Stimulated activated CD4-positive, alpha-beta T cell treated with anti-CD3 and anti-CD28 coated beads, Interleukin-12 subunit alpha, Interleukin-12 subunit beta, amount 100 ng/mL, for 4 hours (primary cell): ENCODE results near the gene MFSD6.
"Not testable (repeated sequence)": the region's sequence is repeated elsewhere in the genome, so short reads cannot be mapped to it uniquely, and the experiment has no call there.

Experiments
- DNase-seq: peaks from one replicate; pipeline ENCODE4 v3.0.0-alpha.2; 2020

Gene MFSD6

DNA sequence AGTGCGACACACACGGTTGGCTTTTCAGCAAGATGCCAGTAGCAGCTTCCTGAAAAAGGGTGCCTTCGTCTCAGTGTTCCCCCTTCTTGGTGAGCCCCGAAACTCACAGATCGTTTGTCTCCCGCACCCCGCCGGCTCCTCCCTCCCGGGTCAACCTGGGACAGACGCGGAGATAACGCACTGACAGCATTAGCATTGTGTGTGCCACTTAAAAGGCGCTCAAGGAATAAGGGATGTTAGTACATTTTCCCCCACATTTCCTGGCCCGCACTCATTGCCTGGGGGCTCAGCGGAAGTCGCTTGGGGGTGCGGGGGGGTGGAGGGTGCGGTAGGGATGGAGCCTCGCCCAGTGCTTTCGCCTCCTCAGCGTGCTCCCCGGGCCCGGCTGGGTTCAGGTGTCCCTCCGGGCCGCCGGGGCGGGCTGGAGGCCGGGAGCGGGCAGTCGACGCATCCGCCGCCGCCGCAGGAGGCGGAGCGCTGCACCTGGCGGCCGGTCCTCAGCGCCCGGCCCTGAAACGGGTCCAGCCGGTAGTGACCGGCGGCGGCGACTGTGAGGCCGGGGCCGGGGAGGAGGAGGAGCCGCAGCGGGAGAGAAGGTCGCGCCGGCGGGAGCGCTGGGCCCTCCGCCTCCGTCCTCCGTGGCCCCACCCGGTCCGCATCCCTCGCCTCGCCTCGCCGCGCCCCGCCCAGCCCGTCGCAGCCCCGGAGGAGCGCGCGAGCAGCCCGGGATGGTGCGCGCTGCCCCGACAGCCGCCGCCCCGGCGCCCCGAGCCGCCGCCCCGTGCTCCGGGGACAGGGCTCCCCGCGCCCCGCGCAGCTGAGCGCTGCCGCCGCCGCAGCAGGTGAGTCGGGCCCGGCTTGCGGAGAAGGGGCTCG lies at the start of gene MFSD6:
Gene MFSD6 (plus strand): TSS at position 694 of the 876 bp plus-strand sequence. CDS start 27,675 bp downstream, outside the sequence.
- peak; percentile 58 for DNase-seq

- DNase-seq, result not testable (repeated sequence)
These were observed 49.3 kb upstream of the MFSD6 start for GRCh38 chr2:190358655-190359448.

- no peak for DNase-seq
These were observed 47.6 kb upstream of the MFSD6 start for GRCh38 chr2:190360561-190360960.

- DNase-seq, result no peak
These were observed 47.2 kb upstream of the MFSD6 start for GRCh38 chr2:190360965-190361364.

- no peak for DNase-seq
These were observed 46.6 kb upstream of the MFSD6 start for GRCh38 chr2:190361572-190361971.

DNA sequence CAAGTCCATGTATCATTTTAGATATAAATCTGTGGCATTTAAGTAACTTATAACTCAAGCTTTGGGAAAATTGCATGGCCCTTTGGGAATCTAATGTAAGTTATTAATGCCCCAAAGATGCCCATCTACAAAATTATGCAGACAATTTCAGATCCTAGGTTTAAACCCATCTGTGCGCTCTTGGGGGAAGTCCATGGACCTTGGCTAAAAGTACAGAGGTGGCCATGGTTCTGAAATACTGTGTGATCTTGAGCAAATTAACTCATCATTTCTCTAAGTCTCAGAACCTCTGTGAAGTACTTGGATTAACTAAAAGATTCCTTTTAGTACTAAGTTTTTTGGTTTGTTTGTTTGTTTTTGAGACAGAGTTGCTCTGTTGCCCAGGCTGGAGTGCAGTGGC lies 45.3 kb upstream of the MFSD6 start:
- no peak for DNase-seq

DNA sequence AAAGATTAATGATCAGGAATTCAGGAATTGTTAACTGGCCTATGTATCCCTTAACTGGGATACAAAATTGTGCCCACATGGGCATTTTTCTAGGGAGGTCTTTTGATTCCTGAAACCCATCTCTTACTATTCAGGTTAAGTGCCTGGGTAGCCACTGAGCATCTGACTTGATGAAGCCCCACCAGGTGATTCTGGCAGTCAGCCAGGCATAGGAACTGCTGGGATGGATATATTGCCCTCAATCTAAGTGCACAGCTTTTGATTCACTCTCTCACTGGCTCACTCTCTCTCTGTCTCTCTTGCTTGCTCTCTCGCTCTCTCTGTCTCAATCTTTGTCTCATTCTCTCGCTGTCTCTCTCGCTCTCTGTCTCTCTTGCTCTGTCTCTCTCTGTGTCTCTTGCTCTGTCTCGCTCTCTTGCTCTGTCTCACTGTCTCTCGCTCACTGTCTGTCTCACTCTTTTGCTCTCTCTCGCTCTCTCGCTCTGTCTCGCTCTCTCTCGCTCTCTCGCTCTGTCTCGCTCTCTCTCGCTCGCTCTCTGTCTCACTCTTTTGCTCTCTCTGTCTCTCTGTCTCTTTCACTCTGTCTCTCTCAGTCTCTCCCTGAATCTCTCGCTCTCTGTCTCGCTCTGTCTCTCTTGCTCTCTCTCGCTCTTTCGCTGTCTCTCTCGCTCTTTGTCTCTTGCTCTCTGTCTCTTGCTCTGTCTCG lies 42.5 kb upstream of the MFSD6 start:
- DNase-seq, result no peak

- DNase-seq, result no peak
These were observed 41.9 kb upstream of the MFSD6 start for GRCh38 chr2:190366248-190366753.

- no peak for DNase-seq
These were observed 41.1 kb upstream of the MFSD6 start for GRCh38 chr2:190367091-190367490.

GRCh38 chr2:190369635-190370034 lies 38.5 kb upstream of the MFSD6 start:
- DNase-seq, result no peak

GRCh38 chr2:190376083-190376482 lies 32.1 kb upstream of the MFSD6 start:
- no peak for DNase-seq

GRCh38 chr2:190376591-190377245 lies 31.4 kb upstream of the MFSD6 start:
- no peak for DNase-seq

DNA sequence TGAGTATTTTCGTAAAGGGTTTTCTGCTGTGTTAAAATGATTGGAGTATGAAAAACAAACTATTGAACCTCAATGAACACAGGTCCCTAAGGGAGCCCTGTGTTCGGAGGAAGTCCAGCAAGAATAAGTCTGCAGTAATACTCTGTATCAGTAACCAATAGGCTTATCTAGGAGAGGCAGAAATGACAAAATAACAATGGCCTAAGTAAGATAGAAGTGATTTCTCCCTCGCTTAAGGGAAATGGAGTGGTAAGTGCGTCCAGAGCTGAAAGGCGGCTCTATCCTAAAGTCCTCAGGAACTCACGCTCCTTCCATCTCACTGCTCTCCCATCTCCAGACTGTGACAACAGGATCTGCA lies 29.3 kb upstream of the MFSD6 start:
- no peak for DNase-seq

DNA sequence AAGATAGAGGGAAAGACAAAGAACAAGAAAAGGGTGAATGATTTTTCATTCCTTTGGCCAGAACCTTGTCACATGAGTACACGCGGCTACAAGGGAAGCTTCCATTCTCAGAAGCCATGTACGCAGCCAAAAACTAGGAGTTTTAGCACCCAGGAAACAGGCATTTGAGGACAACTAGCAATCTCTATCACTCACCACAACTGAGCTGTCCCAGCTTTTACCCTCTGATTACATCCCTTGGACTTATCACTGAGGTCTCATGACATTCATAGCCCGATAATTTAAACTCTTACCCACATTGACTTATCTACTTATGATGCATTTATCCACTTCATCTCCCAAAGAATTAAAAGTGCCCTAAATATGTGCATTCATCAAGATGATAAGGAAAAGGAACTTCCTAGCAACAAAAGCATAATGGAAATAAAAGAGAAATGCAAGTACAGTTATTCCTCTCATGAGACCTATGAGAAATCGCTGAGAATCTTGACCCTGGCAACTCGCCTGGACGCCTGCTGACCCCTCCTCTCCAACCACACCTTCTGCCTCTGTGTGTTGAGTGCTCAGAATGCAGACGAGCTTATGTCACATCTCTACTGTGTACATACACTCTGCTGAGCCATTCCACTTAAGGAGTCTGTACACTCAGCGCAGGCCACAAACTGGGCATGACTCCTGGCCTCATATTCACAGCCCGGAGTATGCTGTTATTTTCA lies 28.7 kb upstream of the MFSD6 start:
- no peak for DNase-seq

GRCh38 chr2:190380962-190381412 lies 27.2 kb upstream of the MFSD6 start:
- no peak for DNase-seq

DNA sequence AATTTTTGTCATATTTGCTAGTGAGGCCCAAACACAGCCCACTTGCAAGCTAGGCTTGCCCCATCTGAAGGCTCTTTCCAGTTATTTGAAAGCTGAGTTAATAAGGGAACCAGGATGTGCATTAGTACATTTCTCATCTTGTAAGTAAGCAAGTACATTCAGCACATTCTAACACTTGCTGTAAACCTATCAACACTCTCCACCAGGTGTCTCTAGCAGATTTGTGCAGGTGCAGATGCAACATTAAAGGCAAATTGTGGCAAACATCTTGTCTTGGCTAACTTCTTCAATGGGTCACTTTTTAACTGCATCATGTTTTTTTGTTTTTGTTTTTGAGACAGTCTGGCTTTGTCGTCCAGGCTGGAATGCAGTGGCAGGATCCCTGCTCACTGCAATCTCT lies 25.3 kb upstream of the MFSD6 start:
- DNase-seq, result no peak

- no peak for DNase-seq
These were observed 20.7 kb upstream of the MFSD6 start for GRCh38 chr2:190387422-190387821.

- DNase-seq, result no peak
These were observed 11.9 kb upstream of the MFSD6 start for GRCh38 chr2:190396271-190396670.

- DNase-seq, result no peak
These were observed 5.1 kb upstream of the MFSD6 start for GRCh38 chr2:190402986-190403603.

DNA sequence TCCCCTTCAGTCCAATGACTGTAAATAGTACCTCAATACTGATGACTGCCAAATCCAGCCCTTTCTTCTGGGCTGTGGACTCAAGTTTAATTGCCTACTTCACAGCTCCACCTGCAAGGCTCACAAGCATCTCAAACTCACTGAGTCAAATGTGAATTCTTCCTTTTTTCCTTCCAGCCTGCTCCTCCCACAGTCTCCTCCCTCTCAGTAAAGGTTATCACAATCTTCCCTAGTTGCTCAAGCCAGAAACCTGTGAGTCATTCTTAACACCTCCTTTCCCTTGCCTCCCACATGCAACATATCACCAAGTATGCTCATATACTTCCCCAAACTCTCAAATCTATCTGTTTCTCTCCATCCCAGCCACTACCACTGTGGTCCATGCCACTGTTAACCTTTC lies 3.7 kb upstream of the MFSD6 start:
- DNase-seq, result no peak

- DNase-seq, result no peak
These were observed 3.1 kb upstream of the MFSD6 start for GRCh38 chr2:190405070-190405469.
